HG03342 (cell line): ENCODE data around the gene GMDS.

Experiments used
- ATAC-seq: cut with Tn5 transposase; IDR thresholded peaks from one replicate; pipeline ENCODE4 v1.9.1; 2021; ENCODE audit warnings: mild to moderate bottlenecking, moderate library complexity; ENCODE audit not compliant: unreplicated experiment

GMDS gene

GRCh38 chr6:2004888-2005287 lies 240.5 kb downstream of the GMDS start:
- no peak for ATAC-seq

- ATAC-seq, result no peak
Measured at GRCh38 chr6:2000962-2001361, 244.4 kb downstream of the GMDS start.

GRCh38 chr6:1997702-1998101 lies 247.7 kb downstream of the GMDS start:
- ATAC-seq, result no peak

- no peak for ATAC-seq
Measured at GRCh38 chr6:1995636-1996035, 249.8 kb downstream of the GMDS start.

- no peak for ATAC-seq
Measured at GRCh38 chr6:1993042-1993441, 252.4 kb downstream of the GMDS start.

- ATAC-seq, result no peak
Measured at GRCh38 chr6:1991332-1991878, 254.0 kb downstream of the GMDS start.

- no peak for ATAC-seq
Measured at GRCh38 chr6:1988843-1989242, 256.6 kb downstream of the GMDS start.

GRCh38 chr6:1987640-1988039 lies 257.8 kb downstream of the GMDS start:
- no peak for ATAC-seq

GRCh38 chr6:1986454-1987243 lies 258.8 kb downstream of the GMDS start:
- ATAC-seq, result no peak

- no peak for ATAC-seq
Measured at GRCh38 chr6:1984346-1984994, 260.9 kb downstream of the GMDS start.

- no peak for ATAC-seq
Measured at GRCh38 chr6:1983850-1984249, 261.6 kb downstream of the GMDS start.

- no peak for ATAC-seq
Measured at GRCh38 chr6:1972962-1973361, 272.4 kb downstream of the GMDS start.

- no peak for ATAC-seq
Measured at GRCh38 chr6:1971612-1972011, 273.8 kb downstream of the GMDS start.

GRCh38 chr6:1970151-1970561 lies 275.2 kb downstream of the GMDS start:
- ATAC-seq, result no peak

- no peak for ATAC-seq
Measured at GRCh38 chr6:1966713-1967112, 278.7 kb downstream of the GMDS start.

- no peak for ATAC-seq
Measured at GRCh38 chr6:1965596-1966224, 279.7 kb downstream of the GMDS start.

- no peak for ATAC-seq
Measured at GRCh38 chr6:1963596-1963995, 281.8 kb downstream of the GMDS start.

- ATAC-seq, result no peak
Measured at GRCh38 chr6:1962201-1962600, 283.2 kb downstream of the GMDS start.

GRCh38 chr6:1960486-1961142 lies 284.8 kb downstream of the GMDS start:
- ATAC-seq, result no peak

- ATAC-seq, result no peak
Measured at GRCh38 chr6:1958257-1958656, 287.1 kb downstream of the GMDS start.

GRCh38 chr6:1957746-1958145 lies 287.7 kb downstream of the GMDS start:
- ATAC-seq, result no peak
